Lung (tissue), 12 donors: ENCODE results near the gene RBM18. TPM values are rescaled to one million over a fixed set of nuclear protein-coding genes. Genes with fewer than 3 reads are reported as not detected.

Experiments
- ATAC-seq: fragments of 200-7000 bp; cut with Tn5 transposase; one replicate; pipeline ENCODE4 v1.9.1; 2020; ENCODE audit warnings: moderate number of reproducible peaks; ENCODE audit not compliant: insufficient read depth, low FRiP score
- DNase-seq, 3 donors: peaks; one replicate each; pipeline ENCODE4 v3.0.0-alpha.2; 2013 to 2017
- H3K27ac ChIP-seq, 2 donors: one replicate each; pipeline ENCODE4 v1.5.1; 2013; ENCODE audit warnings: mild to moderate bottlenecking in 2 of 2, moderate library complexity in 2 of 2, control low read depth in 1 of 2, inconsistent platforms in 1 of 2, low read depth in 1 of 2, low read length in 1 of 2
- H3K27me3 ChIP-seq, 3 donors: one replicate each; pipeline ENCODE4 v1.5.1; 2013; ENCODE audit warnings: low read length in 2 of 3; ENCODE audit not compliant: control insufficient read depth in 3 of 3, insufficient read depth in 3 of 3
- H3K36me3 ChIP-seq, 4 donors: one replicate each; pipeline ENCODE4 v1.5.1; 2013; ENCODE audit warnings: low read length in 4 of 4, mild to moderate bottlenecking in 1 of 4, moderate library complexity in 1 of 4; ENCODE audit not compliant: control insufficient read depth in 4 of 4, insufficient read depth in 4 of 4
- H3K4me1 ChIP-seq, 5 donors: one replicate each; pipeline ENCODE4 v1.5.1; 2013; ENCODE audit warnings: low read length in 5 of 5, mild to moderate bottlenecking in 2 of 5, moderate library complexity in 1 of 5; ENCODE audit not compliant: control insufficient read depth in 5 of 5, insufficient read depth in 5 of 5
- H3K4me3 ChIP-seq: one replicate; pipeline ENCODE4 v1.5.1; 2013; ENCODE audit warnings: mild to moderate bottlenecking, control low read depth, moderate library complexity
- H3K9ac ChIP-seq, 2 donors: one replicate each; pipeline ENCODE4 v1.5.1; 2013; ENCODE audit warnings: low read length in 2 of 2, control low read depth in 1 of 2; ENCODE audit not compliant: insufficient read depth in 1 of 2
- H3K9me3 ChIP-seq, 4 donors: one replicate each; pipeline ENCODE4 v1.5.1; 2013; ENCODE audit warnings: low read length in 3 of 4, mild to moderate bottlenecking in 1 of 4, moderate library complexity in 1 of 4; ENCODE audit not compliant: control insufficient read depth in 4 of 4, insufficient read depth in 3 of 4
- WGBS, 2 donors: extraction: QIAGEN DNeasy Blood & Tissue Kit; methylation state at CpG; one replicate each; pipeline ENCODE4 v1.1.7; 2013; 5-methylcytosine and 5-hydroxymethylcytosine counted together
- polyA plus RNA-seq, 2 donors: library from polyadenylated mRNA; stranded (reverse); fragments of 200-250 nt; gene quantifications; one replicate each; pipeline ENCODE4 v1.2.1, GENCODE V29; 2013
- total RNA-seq, 2 donors: library from RNA; depleted of rRNA in 1 of 2; stranded (reverse); fragments of >200 nt in 1 of 2; gene quantifications; one replicate each; pipeline ENCODE4 v1.2.1, GENCODE V29; 2014 to 2021
- TF ChIP-seq, protein P1 (sequence below): IDR thresholded peaks from 2 replicates; pipeline ENCODE4 v1.5.1; 2012; ENCODE audit warnings: mild to moderate bottlenecking; ENCODE audit errors: control extremely low read depth, extremely low read depth
- donor health status: control.
- donor health status: control.
- donor health status: Bipolar disorder and iron deficiency.
- donor health status: healthy.
- donor health status: DM: yes; HTN: yes; CAD: no.

The RBM18 gene
- total and polyA plus RNA-seq, 4 donors: 5.5 to 20.5 (median 12.4) TPM

DNA sequence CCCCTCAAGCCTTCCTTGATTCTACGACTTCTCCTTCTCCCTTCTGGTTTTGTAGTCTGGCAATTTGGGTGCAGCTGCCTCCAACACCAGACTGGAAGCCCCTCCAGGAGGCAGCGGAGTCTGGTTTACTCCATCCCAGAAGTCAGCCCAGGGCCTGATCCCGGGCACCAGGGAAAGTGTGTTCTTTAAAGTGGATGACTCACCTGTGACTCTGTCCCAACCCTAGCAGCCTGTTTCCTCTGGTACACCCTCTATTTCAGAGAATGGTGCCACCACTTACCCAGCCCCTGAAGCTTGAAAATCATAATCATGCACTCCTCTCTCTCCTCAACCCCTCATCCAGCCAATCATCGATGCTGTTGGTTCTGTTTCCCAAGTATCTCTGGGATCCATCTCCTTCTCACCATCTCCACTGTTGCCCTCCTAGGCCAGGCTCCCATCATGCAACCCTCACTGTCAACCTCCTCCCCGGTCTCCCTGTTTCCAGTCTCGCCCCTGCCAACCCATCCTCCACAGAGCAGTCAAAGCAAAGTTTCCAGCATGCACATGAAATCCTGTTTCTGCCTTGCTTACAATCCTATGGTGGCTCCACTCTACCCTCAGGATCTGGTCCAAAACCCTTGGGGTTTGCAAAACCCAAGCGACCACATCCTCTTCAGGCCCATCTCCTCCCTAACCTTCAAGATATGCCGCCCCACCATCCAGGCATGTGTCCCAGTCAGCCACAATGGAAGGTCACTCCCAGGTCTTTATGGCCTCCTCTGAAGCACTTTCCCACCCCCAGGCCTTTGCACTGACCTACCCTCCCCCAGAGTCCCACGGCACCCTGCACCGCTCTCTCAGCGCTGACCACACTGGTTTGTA lies 46.3 kb downstream of the RBM18 start:
- Histone ChIP-seq H3K27me3 (peaks cover 0 to 95% (median 84%) of the 10 kb centered on the region in 3 donors), H3K4me3 (no peak overlapping the region), H3K4me1 (peaks cover 0 to 21% (median 5%) of the 10 kb centered on the region in 5 donors), H3K27ac (no peak overlapping the region), H3K9me3 (peaks cover 0 to 4% (median 0%) of the 10 kb centered on the region in 4 donors), H3K9ac (no peak overlapping the region), H3K36me3 (no peaks in the 10 kb centered on the region)
- TF ChIP-seq, protein P1, sequence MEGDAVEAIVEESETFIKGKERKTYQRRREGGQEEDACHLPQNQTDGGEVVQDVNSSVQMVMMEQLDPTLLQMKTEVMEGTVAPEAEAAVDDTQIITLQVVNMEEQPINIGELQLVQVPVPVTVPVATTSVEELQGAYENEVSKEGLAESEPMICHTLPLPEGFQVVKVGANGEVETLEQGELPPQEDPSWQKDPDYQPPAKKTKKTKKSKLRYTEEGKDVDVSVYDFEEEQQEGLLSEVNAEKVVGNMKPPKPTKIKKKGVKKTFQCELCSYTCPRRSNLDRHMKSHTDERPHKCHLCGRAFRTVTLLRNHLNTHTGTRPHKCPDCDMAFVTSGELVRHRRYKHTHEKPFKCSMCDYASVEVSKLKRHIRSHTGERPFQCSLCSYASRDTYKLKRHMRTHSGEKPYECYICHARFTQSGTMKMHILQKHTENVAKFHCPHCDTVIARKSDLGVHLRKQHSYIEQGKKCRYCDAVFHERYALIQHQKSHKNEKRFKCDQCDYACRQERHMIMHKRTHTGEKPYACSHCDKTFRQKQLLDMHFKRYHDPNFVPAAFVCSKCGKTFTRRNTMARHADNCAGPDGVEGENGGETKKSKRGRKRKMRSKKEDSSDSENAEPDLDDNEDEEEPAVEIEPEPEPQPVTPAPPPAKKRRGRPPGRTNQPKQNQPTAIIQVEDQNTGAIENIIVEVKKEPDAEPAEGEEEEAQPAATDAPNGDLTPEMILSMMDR: no peak
- 37 to 43% methylated on average over 11 of the region's 11 CpGs for WGBS, 2 donors
- ATAC-seq (no peak), DNase-seq (no peak)

DNA sequence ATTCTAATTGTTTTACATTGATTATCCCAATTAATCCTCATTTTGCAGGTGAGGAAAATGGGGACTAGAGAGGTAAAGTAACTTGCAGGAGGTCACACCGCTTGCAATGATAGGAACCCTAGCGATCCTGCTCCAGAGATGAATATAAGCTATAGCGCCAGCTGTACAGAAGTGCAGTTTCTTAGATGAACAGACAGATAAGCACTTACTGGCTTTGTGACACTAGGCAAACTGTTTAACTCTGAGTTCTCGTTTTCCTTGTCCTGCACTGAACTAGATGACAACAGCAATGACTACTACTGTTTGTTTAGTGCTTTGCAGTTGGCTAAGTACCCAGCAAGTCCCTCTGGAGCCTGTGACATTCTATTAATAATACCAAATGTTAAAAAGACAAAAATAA lies 47.0 kb downstream of the RBM18 start:
- Histone ChIP-seq H3K4me1 (peaks cover 0 to 21% (median 5%) of the 10 kb centered on the region in 5 donors), H3K27ac (no peak overlapping the region), H3K9me3 (peaks cover 0 to 4% (median 0%) of the 10 kb centered on the region in 4 donors), H3K27me3 (peaks cover 0 to 95% (median 84%) of the 10 kb centered on the region in 3 donors), H3K4me3 (no peak overlapping the region), H3K36me3 (no peaks in the 10 kb centered on the region), H3K9ac (no peak overlapping the region)
- DNase-seq (no peak), ATAC-seq (no peak)
- TF ChIP-seq, protein P1: no peak
- 28 to 44% methylated on average over 4 of the region's 4 CpGs for WGBS, 2 donors

DNA sequence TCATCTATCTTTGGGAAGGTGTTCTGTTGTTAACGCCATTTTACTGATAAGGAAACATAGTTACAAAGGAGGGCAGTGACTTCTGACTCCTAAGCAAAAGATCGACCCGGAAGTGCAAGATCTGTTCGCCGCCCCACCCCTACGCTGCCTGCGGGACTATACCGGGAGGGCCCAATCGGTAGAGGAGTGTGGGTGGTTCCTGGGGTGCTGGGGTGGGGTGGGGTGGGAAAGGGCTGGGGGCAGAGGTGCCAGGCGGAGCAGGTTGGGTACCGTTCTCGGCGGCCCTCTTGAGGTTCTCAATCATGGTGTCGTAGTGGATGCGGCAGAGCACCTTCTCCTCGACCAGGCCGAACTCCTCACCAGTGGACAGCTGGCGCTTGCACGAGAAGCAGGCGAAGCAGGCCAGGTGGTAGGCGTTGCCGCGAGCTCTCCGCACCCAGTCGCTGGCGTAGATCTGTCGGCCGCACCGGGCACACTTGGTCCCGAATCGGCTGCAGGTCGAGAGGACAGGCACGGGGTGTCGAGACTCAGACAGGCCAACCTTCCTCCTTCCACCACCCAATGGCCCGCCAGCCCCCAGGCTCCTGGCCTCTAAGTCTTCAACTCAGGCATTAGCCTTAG lies 47.7 kb downstream of the RBM18 start:
- 65 to 77% methylated on average over 35 of the region's 35 CpGs for WGBS, 2 donors
- Histone ChIP-seq H3K4me3 (no peak overlapping the region), H3K36me3 (no peaks in the 10 kb centered on the region), H3K4me1 (peaks cover 0 to 21% (median 5%) of the 10 kb centered on the region in 5 donors), H3K27me3 (peaks cover 0 to 96% (median 88%) of the 10 kb centered on the region in 3 donors), H3K27ac (no peak overlapping the region), H3K9me3 (peaks cover 0 to 4% (median 0%) of the 10 kb centered on the region in 4 donors), H3K9ac (no peak overlapping the region)
- ATAC-seq: no peak
- DNase-seq: no peak
- TF ChIP-seq, protein P1: no peak
